T-cell (primary cell): ENCODE data around the gene UFD1. TPM values are rescaled to one million over a fixed set of nuclear protein-coding genes. Genes with fewer than 3 reads are reported as not detected.

Experiments used
- ATAC-seq, 4 experiments: fragments of 200-7000 bp in 3 of 4; fragments of 150-1000 bp in 1 of 4; cut with Tn5 transposase; replicated peaks in 1 of 4; 1 replicate in 3 of 4; 2 replicates in 1 of 4; pipeline ENCODE4 v1.10.0; 2021; ENCODE audit warnings: moderate library complexity in 3 of 4, mild to moderate bottlenecking in 2 of 4, moderate number of reproducible peaks in 1 of 4
- CTCF ChIA-PET, 2 donors: fragments of 300-600 bp; sonication (Branson Sonifier 250); formaldehyde crosslinking; loops; one replicate each; lab custom pipeline; 2022; ENCODE audit warnings: antibody characterized with exemption in 2 of 2; lab: Charles Lee
- POLR2A ChIA-PET, 2 donors: fragments of 300-600 bp; sonication (Branson Sonifier 250); formaldehyde crosslinking; loops; one replicate each; lab custom pipeline; 2022; ENCODE audit warnings: antibody characterized with exemption in 2 of 2; lab: Charles Lee
- DNase-seq, 35 experiments: peaks; one replicate each; pipeline versions ENCODE4 v3.0.0 to v3.0.0-alpha.2; 2013 to 2023
- H3K27ac ChIP-seq: one replicate; pipeline ENCODE4 v1.5.1; 2013; ENCODE audit warnings: low read length
- H3K27me3 ChIP-seq, 2 experiments: replicated peaks in 1 of 2; 1 replicate in 1 of 2; 2 replicates in 1 of 2; pipeline versions ENCODE4 v1.6.1 to v1.7.0; 2013; ENCODE audit warnings: low read length in 1 of 2, mixed read lengths in 1 of 2; ENCODE audit not compliant: control insufficient read depth in 2 of 2, insufficient read depth in 2 of 2; ENCODE audit errors: extremely low read depth in 1 of 2
- H3K36me3 ChIP-seq, 2 donors: 1 replicate in 1 of 2; 2 replicates in 1 of 2; pipeline versions ENCODE4 v1.6.1 to v1.7.0; 2013; ENCODE audit warnings: low read length in 1 of 2; ENCODE audit not compliant: control insufficient read depth in 2 of 2, insufficient read depth in 1 of 2; ENCODE audit errors: extremely low read depth in 1 of 2
- H3K4me1 ChIP-seq, 2 experiments: 1 replicate in 1 of 2; 2 replicates in 1 of 2; pipeline versions ENCODE4 v1.6.1 to v1.7.0; 2013; ENCODE audit warnings: low read length in 2 of 2, mixed read lengths in 1 of 2; ENCODE audit not compliant: insufficient read depth in 2 of 2, control insufficient read depth in 1 of 2; ENCODE audit errors: extremely low read depth in 1 of 2
- H3K4me3 ChIP-seq, 2 donors: 1 replicate in 1 of 2; 2 replicates in 1 of 2; pipeline versions ENCODE4 v1.5.1 to v1.7.0; 2013; ENCODE audit warnings: mild to moderate bottlenecking in 2 of 2, low read length in 1 of 2, moderate library complexity in 1 of 2; ENCODE audit not compliant: control insufficient read depth in 1 of 2; ENCODE audit errors: extremely low read depth in 1 of 2
- H3K9me3 ChIP-seq: 2 replicates; pipeline ENCODE4 v1.7.0; 2013
- H3K27ac Mint-ChIP-seq, 2 donors: one replicate each; pipeline ENCODE4 v1.8.0; 2020 to 2021; ENCODE audit warnings: mild to moderate bottlenecking in 2 of 2, mixed read lengths in 2 of 2
- H3K27me3 Mint-ChIP-seq, 2 donors: one replicate each; pipeline ENCODE4 v1.8.0; 2021 to 2022; ENCODE audit warnings: mixed read lengths in 2 of 2
- H3K36me3 Mint-ChIP-seq: one replicate; pipeline ENCODE4 v1.8.0; 2021; ENCODE audit warnings: mixed read lengths
- H3K4me1 Mint-ChIP-seq, 3 donors: one replicate each; pipeline ENCODE4 v1.8.0; 2020 to 2022; ENCODE audit warnings: mixed read lengths in 3 of 3, mild to moderate bottlenecking in 1 of 3
- H3K4me3 Mint-ChIP-seq, 3 donors: one replicate each; pipeline ENCODE4 v1.8.0; 2020 to 2022; ENCODE audit warnings: mild to moderate bottlenecking in 3 of 3, mixed read lengths in 3 of 3, moderate library complexity in 3 of 3
- H3K9me3 Mint-ChIP-seq, 3 donors: one replicate each; pipeline ENCODE4 v1.8.0; 2020 to 2022; ENCODE audit warnings: mixed read lengths in 3 of 3
- WGBS: methylation state at CpG from one replicate; pipeline ENCODE4 v1.1.5; 2013; ENCODE audit warnings: missing lambda C conversion rate; ENCODE audit not compliant: insufficient coverage; 5-methylcytosine and 5-hydroxymethylcytosine counted together
- total RNA-seq, 35 experiments: library from RNA in 6 of 35; stranded (reverse) in 6 of 35; fragments of 120-200 nt in 1 of 35; gene quantifications; one replicate each; pipeline versions ENCODE4 v1.2.1 to v1.2.4 and lab custom pipeline; 2013 to 2026

The UFD1 gene
- total RNA-seq, 5 donors from 2014 or later (not counting 1 experiment from before 2014, with no cell fraction given), result 52.9 to 85.1 (median 60.0) TPM

- H3K36me3 ChIP-seq, result no peaks in the 10 kb centered on the region
- peaks cover 0 to 6% of the 10 kb centered on the region in 2 experiments for H3K4me1 ChIP-seq
- Mint-ChIP-seq H3K9me3 (no peaks in the 10 kb centered on the region), H3K4me3 (no peak overlapping the region), H3K36me3 (no peaks in the 10 kb centered on the region), H3K27ac (peak overlapping the region in 1 of 2 donors; percentile 39), H3K27me3 (no peaks in the 10 kb centered on the region), H3K4me1 (peaks cover 7 to 11% (median 7%) of the 10 kb centered on the region in 3 donors)
- ChIA-PET CTCF (no interaction called here), POLR2A (no interaction called here)
- no peaks in the 10 kb centered on the region for H3K9me3 ChIP-seq
- ATAC-seq (no peak), DNase-seq (no peak)
- no peak overlapping the region for H3K4me3 ChIP-seq
- no peak overlapping the region for H3K27ac ChIP-seq
- no peaks in the 10 kb centered on the region for H3K27me3 ChIP-seq
- WGBS, result 98% methylated on average over 5 of the region's 7 CpGs
Observed at GRCh38 chr22:19498154-19498865, 19.3 kb upstream of the UFD1 start.

GRCh38 chr22:19497245-19497644, 18.3 kb upstream of the UFD1 start:
- WGBS, result 84% methylated on average over 3 of the region's 3 CpGs
- Mint-ChIP-seq H3K9me3 (no peaks in the 10 kb centered on the region), H3K27me3 (no peaks in the 10 kb centered on the region), H3K27ac (no peak overlapping the region), H3K4me3 (no peak overlapping the region), H3K4me1 (peaks cover 7 to 11% (median 7%) of the 10 kb centered on the region in 3 donors), H3K36me3 (no peaks in the 10 kb centered on the region)
- DNase-seq (no peak), ATAC-seq (no peak)
- POLR2A ChIA-PET, result no interaction called here
- Histone ChIP-seq H3K4me1 (peaks cover 0 to 6% of the 10 kb centered on the region in 2 experiments), H3K4me3 (no peak overlapping the region), H3K27me3 (peaks cover 0 to 2% of the 10 kb centered on the region in 2 experiments), H3K36me3 (no peaks in the 10 kb centered on the region), H3K9me3 (no peaks in the 10 kb centered on the region), H3K27ac (no peak overlapping the region)
- CTCF ChIA-PET, result interaction anchor here in 1 of 2 donors (0.9 kb wide), 1 partner anchor 24 kb away, joined by 3 read pairs; no protein-coding TSS in a partner anchor

- POLR2A ChIA-PET, result no interaction called here
- peaks cover 0 to 2% of the 10 kb centered on the region in 2 experiments for H3K27me3 ChIP-seq
Observed at GRCh38 chr22:19496324-19496630, 17.3 kb upstream of the UFD1 start.

GRCh38 chr22:19495562-19496323, 16.8 kb upstream of the UFD1 start:
- CTCF ChIA-PET, result interaction anchor here (1.0 to 1.3 kb wide), 2 partner anchors 134 kb away, joined by 3 to 10 read pairs; no protein-coding TSS in a partner anchor
- H3K27ac Mint-ChIP-seq, result peak overlapping the region; percentile 52 to 86
- peak; percentile 50 to 73 (median 62) for ATAC-seq

More at GRCh38 chr22:19496324-19496630, 17.3 kb upstream of the UFD1 start:
- Histone ChIP-seq H3K27ac (no peak overlapping the region), H3K4me3 (no peak overlapping the region), H3K9me3 (no peaks in the 10 kb centered on the region), H3K4me1 (peaks cover 0 to 6% of the 10 kb centered on the region in 2 experiments), H3K36me3 (no peaks in the 10 kb centered on the region)
- Mint-ChIP-seq H3K27ac (peak overlapping the region in 1 of 2 donors; percentile 86), H3K36me3 (no peaks in the 10 kb centered on the region), H3K4me3 (no peak overlapping the region), H3K27me3 (no peaks in the 10 kb centered on the region), H3K4me1 (peaks cover 7 to 11% (median 7%) of the 10 kb centered on the region in 3 donors), H3K9me3 (no peaks in the 10 kb centered on the region)
- 93% methylated on average over 2 of the region's 3 CpGs for WGBS
- no peak for DNase-seq
- CTCF ChIA-PET, result interaction anchor here (1.0 to 1.3 kb wide), 2 partner anchors 134 kb away, joined by 3 to 10 read pairs; no protein-coding TSS in a partner anchor
- no peak for ATAC-seq

GRCh38 chr22:19494676-19495173, 15.7 kb upstream of the UFD1 start:
- ChIA-PET CTCF (interaction anchor here in 1 of 2 donors (1.6 kb wide), 1 partner anchor 136 kb away, joined by 5 read pairs; no protein-coding TSS in a partner anchor), POLR2A (no interaction called here)
- H3K27ac ChIP-seq, result no peak overlapping the region
- no peaks in the 10 kb centered on the region for H3K36me3 ChIP-seq
- H3K27me3 ChIP-seq, result peaks cover 0 to 2% of the 10 kb centered on the region in 2 experiments
- DNase-seq, result no peak
- 95% methylated on average over 5 of the region's 6 CpGs for WGBS
- ATAC-seq, result no peak
- H3K4me3 Mint-ChIP-seq, result no peak overlapping the region
- no peaks in the 10 kb centered on the region for H3K9me3 Mint-ChIP-seq
- no peak overlapping the region for H3K4me3 ChIP-seq
- peaks cover 0 to 6% of the 10 kb centered on the region in 2 experiments for H3K4me1 ChIP-seq
- peaks cover 7 to 15% (median 10%) of the 10 kb centered on the region in 3 donors for H3K4me1 Mint-ChIP-seq
- H3K36me3 Mint-ChIP-seq, result no peaks in the 10 kb centered on the region
- no peaks in the 10 kb centered on the region for H3K27me3 Mint-ChIP-seq
- H3K27ac Mint-ChIP-seq, result no peak overlapping the region
- H3K9me3 ChIP-seq, result no peaks in the 10 kb centered on the region

More at GRCh38 chr22:19495562-19496323, 16.8 kb upstream of the UFD1 start:
- Mint-ChIP-seq H3K4me3 (no peak overlapping the region), H3K27me3 (no peaks in the 10 kb centered on the region), H3K4me1 (peaks cover 7 to 11% (median 7%) of the 10 kb centered on the region in 3 donors), H3K9me3 (no peaks in the 10 kb centered on the region), H3K36me3 (no peaks in the 10 kb centered on the region)
- WGBS, result 86% methylated on average over 1 of the region's 5 CpGs
- H3K27me3 ChIP-seq, result peaks cover 0 to 2% of the 10 kb centered on the region in 2 experiments
- H3K4me3 ChIP-seq, result no peak overlapping the region
- H3K9me3 ChIP-seq, result no peaks in the 10 kb centered on the region
- POLR2A ChIA-PET, result no interaction called here
- peaks cover 0 to 6% of the 10 kb centered on the region in 2 experiments for H3K4me1 ChIP-seq
- peak in 2 of 35 experiments; percentile 16 to 60 for DNase-seq
- no peak overlapping the region for H3K27ac ChIP-seq
- H3K36me3 ChIP-seq, result no peaks in the 10 kb centered on the region

GRCh38 chr22:19494001-19494560, 15.1 kb upstream of the UFD1 start:
- no peaks in the 10 kb centered on the region for H3K9me3 Mint-ChIP-seq
- DNase-seq (no peak), ATAC-seq (no peak)
- Histone ChIP-seq H3K4me3 (no peak overlapping the region), H3K9me3 (no peaks in the 10 kb centered on the region), H3K27me3 (peaks cover 0 to 2% of the 10 kb centered on the region in 2 experiments), H3K4me1 (peaks cover 0 to 6% of the 10 kb centered on the region in 2 experiments), H3K27ac (no peak overlapping the region), H3K36me3 (no peaks in the 10 kb centered on the region)
- CTCF ChIA-PET, result interaction anchor here in 1 of 2 donors (1.6 kb wide), 1 partner anchor 136 kb away, joined by 5 read pairs; no protein-coding TSS in a partner anchor
- POLR2A ChIA-PET, result no interaction called here
- H3K27ac Mint-ChIP-seq, result no peak overlapping the region
- H3K27me3 Mint-ChIP-seq, result no peaks in the 10 kb centered on the region
- H3K4me3 Mint-ChIP-seq, result no peak overlapping the region
- H3K36me3 Mint-ChIP-seq, result no peaks in the 10 kb centered on the region
- H3K4me1 Mint-ChIP-seq, result peaks cover 7 to 19% (median 13%) of the 10 kb centered on the region in 3 donors
- 100% methylated on average over 5 of the region's 8 CpGs for WGBS
